IPS-18c (cell line): ENCODE data around the gene LBR.

Experiments
- H3K4me3 ChIP-seq: 2 replicates; pipeline ENCODE4 v1.7.0; 2013; ENCODE audit warnings: low read depth, mild to moderate bottlenecking, low read length, moderate library complexity; ENCODE audit not compliant: insufficient read depth
- H3K9me3 ChIP-seq: one replicate; pipeline ENCODE4 v1.6.1; 2013; ENCODE audit warnings: mild to moderate bottlenecking, low read length, moderate library complexity; ENCODE audit not compliant: control insufficient read depth, insufficient read depth

Gene LBR

DNA sequence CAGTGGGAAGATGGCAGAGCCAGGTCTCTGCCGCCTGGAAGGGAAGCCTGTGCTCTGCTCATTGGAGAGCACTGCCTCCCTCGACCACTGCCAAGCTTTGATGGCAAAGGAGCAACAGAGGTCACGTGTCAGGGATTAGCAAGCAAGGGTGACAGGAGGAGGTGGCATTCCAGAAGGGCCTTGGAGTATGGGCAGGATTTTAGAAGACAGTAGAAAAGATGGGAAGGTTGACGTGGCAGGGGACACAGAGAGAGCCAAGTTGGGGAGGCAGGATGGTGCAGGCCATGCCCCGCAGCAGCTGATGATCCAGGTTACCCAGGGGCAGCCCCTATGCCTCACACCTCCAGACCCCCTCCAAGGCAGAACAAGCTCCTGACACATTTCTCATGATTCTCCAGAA lies 21.9 kb upstream of the LBR start:
- Histone ChIP-seq H3K9me3 (no peaks in the 10 kb centered on the region), H3K4me3 (no peak overlapping the region)

- H3K4me3 ChIP-seq: no peak overlapping the region
- no peaks in the 10 kb centered on the region for H3K9me3 ChIP-seq
These were observed 21.4 kb upstream of the LBR start for GRCh38 chr1:225449261-225449660.

DNA sequence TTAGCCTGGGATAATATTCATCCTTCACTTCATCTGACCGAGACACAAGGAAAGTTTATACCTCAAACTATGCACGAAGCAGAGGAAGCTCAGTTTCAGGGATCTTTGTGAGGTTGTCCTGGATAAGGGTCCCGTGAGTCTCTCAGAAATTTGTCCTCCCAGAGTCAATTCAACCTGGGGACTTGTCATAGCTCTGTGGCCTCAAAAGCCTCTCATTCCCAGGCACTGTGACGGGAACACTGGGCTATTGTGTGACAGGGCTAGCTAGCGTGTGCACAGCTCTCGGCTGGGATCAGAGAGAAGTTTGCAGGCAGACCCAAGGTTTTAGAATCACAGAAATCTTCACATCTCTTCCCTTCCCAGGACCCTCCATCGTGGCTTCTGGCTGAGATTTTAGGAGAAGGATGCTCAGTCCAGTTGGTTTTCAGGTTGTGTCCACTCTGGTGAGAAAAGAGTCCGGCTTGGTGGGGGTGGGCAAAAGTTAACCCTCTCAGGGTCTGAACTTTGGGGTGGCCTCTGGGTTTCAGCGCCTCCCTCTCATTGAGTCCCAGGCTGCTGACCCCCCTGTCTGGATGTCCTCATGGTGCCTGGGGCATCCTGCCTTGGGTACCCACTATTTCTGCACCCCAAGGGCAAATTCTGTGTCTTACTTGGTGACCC lies 20.4 kb upstream of the LBR start:
- H3K4me3 ChIP-seq: no peak overlapping the region
- no peaks in the 10 kb centered on the region for H3K9me3 ChIP-seq

DNA sequence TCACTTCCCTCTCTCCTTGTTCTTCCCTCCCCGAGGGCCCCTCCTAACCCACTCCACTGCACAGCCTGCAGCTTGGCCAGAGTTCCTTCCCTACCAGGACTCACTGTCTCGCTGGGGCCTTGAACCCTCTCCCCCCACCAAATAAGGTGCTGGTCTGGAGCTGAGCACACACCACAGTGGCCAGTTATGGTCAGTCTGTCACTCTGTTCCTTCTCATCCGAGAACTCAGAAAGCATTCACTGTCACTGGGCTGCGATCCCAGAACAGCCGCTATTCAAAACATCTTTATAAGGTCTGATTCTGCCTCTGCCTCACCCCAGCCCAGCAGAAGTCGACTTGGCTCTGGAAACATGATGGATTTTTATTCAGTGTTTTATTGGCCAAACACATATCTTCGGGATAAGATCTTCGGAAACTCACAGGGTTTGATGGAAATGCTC lies 19.8 kb upstream of the LBR start:
- H3K4me3 ChIP-seq: no peak overlapping the region
- no peaks in the 10 kb centered on the region for H3K9me3 ChIP-seq

DNA sequence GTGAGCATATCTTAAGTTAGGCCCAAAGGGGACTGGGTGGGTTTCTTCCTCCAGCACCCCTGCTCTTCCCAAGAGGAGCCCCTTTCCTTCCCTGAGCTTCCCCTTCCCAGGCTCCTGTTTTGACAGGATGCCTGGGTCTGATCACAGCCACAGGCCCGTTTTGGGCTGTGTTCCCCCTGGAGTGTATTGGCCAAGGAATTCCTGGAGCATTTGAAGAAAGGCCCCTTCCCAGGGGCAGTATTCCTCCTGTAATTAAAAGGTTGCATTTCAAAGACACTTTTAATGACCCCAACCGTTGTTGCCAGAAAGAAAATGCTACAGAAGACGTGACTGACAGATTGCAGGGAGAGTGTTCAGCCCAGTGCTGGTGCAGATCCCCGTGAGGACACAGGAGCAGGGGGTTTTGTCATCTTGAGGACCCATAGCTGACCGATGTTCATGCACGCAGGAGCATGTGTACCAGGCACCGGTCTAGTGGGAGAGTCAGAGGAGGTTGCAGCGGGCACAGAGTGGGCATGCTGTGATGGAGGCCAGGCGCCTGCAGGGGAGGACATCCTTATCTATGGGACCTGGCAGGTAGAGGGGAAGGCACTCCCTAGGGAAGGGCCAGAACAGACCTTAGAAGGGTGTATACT lies 19.3 kb upstream of the LBR start:
- Histone ChIP-seq H3K9me3 (no peaks in the 10 kb centered on the region), H3K4me3 (no peak overlapping the region)

- H3K4me3 ChIP-seq: no peak overlapping the region
- no peaks in the 10 kb centered on the region for H3K9me3 ChIP-seq
These were observed 18.7 kb upstream of the LBR start for GRCh38 chr1:225446595-225446960.

- no peak overlapping the region for H3K4me3 ChIP-seq
- no peaks in the 10 kb centered on the region for H3K9me3 ChIP-seq
These were observed 18.1 kb upstream of the LBR start for GRCh38 chr1:225445639-225446594.

GRCh38 chr1:225442123-225442505 lies 14.3 kb upstream of the LBR start:
- H3K4me3 ChIP-seq: no peak overlapping the region
- H3K9me3 ChIP-seq: no peaks in the 10 kb centered on the region

DNA sequence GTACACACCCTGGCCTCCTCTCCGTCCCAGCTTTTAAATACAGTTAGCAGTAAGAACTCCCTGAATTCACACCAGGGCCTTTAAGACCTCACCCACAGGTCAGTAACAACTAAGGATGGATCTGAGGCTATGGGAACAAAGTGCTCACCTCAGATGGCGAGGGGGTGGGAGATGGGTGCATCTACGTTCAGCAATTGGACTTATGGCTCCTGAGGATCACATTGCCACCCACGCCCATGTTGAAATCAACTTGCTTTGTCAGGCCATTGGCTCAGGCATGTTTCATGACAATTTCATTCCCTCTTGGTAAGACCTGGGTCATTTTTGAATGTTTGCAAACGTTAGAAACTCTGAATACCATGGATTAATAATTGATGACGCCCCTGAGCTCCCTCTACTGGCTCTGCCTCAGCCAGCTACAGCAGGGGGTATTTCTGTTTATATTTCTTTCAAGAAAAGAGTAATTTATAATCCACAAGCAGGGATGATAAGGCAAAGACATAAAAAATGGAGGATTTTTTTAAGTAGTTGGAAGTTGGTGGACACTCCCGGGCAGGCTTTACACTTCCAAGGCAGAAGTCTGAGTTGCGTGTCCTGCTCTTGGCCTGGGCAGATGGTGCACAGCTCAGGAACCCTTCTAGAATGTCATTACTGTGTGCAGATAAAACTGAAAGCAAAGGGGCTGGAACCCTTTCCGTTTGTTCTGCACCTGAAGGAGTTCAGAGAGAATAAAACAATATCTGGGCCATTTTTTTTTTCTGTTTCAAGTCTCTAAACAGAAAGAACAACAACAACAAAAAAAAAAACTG lies 13.7 kb upstream of the LBR start:
- no peak overlapping the region for H3K4me3 ChIP-seq
- no peaks in the 10 kb centered on the region for H3K9me3 ChIP-seq

DNA sequence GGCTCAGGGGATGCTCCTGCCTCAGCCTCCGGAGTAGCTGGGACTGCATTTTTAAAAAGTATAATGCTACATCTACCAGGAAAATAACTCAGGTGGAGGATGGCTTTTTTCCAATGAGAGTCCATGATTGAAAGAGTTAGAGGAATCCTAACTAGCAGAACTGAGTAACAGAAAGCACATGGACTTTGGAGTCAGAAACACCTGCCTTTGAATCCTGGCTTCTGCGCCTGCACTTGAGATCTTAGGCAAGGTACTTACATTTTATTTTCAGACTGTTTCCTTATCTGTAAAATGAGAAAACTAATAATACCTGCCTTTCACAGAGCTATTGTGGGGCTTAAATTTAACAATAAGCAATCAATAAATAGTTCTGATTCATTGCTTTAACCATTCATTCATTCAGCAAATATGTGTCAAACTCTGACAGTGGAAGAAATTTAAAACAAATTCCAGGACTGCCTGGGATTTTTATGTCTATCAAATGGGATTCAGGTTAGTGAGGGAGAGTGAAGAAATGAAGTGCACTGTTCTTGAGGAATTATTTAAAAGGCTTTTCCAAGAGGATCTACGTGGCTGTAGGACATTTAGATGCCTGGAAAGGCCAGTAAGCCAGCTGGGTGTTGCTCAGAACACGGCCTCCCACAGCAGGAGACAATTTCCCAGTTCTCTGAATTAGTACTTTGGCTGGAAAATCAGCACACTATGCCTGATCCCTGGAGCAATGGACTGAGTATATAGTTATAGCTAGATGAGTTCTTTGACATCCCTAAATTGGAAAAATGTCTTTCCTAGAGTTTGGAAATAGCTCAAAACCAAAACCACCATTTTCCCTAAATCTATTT lies 12.8 kb upstream of the LBR start:
- Histone ChIP-seq H3K9me3 (no peaks in the 10 kb centered on the region), H3K4me3 (no peak overlapping the region)

GRCh38 chr1:225437710-225438437 lies 10.0 kb upstream of the LBR start:
- Histone ChIP-seq H3K4me3 (no peak overlapping the region), H3K9me3 (no peaks in the 10 kb centered on the region)

GRCh38 chr1:225435957-225436392 lies 8.1 kb upstream of the LBR start:
- no peak overlapping the region for H3K4me3 ChIP-seq

GRCh38 chr1:225435487-225435886 lies 7.6 kb upstream of the LBR start:
- Histone ChIP-seq H3K4me3 (no peak overlapping the region), H3K9me3 (peaks cover 3% of the 10 kb centered on the region)

More at GRCh38 chr1:225435957-225436392, 8.1 kb upstream of the LBR start:
- H3K9me3 ChIP-seq: peaks cover 2% of the 10 kb centered on the region

DNA sequence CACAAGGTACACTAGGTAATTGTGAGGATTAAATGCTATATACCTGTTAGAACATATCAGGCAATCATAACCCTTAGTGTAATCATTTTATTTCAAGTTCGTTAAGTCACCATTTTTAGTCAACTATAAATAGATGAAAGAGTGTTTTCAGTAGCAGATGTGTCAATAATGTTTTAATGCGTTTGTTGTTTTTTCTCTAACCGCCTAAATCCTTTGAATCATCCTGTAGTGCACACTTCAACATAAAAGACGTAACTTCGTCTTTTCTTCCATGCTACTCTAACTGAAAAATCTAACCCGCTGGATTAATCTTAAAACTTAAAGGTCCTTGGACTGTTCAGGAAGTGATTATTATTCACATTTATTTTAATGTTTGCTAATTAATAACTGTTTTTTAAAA lies 7.2 kb upstream of the LBR start:
- no peak overlapping the region for H3K4me3 ChIP-seq
- H3K9me3 ChIP-seq: peaks cover 3% of the 10 kb centered on the region

- peaks cover 3% of the 10 kb centered on the region for H3K9me3 ChIP-seq
- H3K4me3 ChIP-seq: no peak overlapping the region
These were observed 6.2 kb upstream of the LBR start for GRCh38 chr1:225434046-225434445.
